H4 (cell line): ENCODE results near the gene LIN37. TPM values are rescaled to one million over a fixed set of nuclear protein-coding genes. Genes with fewer than 3 reads are reported as not detected.
"Not testable (repeated sequence)": the region's sequence is repeated elsewhere in the genome, so short reads cannot be mapped to it uniquely, and the experiment has no call there.

Experiments used
- DNase-seq: peaks from one replicate; pipeline ENCODE4 v3.0.0-alpha.2; 2015; ENCODE audit warnings: low spot score
- total RNA-seq: library from RNA; depleted of rRNA; stranded (reverse); fragments of >200 nt; shearing (Covaris generic); gene quantifications from 2 replicates; pipeline ENCODE4 v1.2.3, GENCODE V29; 2014

LIN37 gene
- total RNA-seq, 1 experiment from 2014 or later = 15.5 TPM

DNA sequence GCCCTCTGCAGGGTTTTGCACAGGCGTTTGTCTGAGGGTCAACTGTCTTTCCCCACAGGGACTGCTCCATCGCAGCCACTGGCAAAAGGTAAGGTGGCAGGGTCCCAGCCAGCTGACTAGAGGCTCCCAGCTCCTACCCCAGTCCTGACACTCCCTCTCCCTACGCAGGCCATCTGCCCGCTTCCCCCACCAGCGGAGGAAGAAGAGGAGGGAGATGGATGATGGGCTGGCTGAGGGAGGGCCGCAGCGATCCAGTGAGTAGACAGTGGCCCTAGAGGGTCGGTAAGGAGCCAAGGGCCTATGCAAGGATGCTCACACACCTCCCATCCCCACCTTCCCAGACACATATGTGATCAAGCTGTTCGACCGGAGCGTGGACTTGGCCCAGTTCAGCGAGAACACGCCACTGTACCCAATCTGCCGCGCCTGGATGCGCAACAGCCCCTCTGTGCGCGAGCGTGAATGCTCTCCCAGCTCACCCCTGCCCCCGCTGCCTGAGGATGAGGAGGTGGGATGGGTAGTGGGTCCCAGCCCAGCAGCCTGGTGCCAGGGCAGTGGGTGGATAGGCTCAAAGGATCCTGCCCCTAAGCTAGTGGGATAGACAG is 4.5 kb downstream of the LIN37 start:
- DNase-seq = no peak

DNA sequence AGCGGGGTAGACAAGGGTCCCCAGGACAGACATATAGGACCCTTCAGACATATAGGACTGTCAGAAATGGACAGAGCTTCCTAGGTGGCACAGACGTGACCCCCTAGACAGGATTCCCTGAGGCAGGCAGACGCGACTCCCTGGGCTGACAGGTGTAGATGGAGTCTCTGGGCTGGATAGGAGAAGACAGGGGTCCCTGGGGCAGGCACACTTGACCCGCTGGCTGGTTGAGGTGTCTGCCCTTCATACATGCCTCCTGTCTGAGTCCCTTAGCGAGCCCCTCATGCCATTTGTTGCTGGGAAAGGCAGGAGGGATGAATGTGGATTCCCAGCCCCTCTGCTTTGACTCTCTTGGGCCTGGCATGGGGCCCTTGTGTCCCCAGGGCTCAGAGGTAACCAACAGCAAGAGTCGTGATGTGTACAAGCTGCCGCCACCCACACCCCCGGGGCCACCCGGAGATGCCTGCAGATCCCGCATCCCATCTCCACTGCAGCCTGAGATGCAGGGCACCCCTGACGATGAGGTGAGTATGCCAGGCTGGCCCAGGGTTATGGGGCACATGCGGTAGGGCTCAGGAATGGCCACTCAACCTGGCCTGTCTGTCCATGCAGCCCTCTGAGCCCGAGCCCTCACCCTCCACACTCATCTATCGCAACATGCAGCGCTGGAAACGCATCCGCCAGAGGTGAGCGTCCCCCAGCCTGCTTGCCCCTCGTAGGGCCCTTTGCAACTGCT is 5.4 kb downstream of the LIN37 start:
- DNase-seq = no peak

DNA sequence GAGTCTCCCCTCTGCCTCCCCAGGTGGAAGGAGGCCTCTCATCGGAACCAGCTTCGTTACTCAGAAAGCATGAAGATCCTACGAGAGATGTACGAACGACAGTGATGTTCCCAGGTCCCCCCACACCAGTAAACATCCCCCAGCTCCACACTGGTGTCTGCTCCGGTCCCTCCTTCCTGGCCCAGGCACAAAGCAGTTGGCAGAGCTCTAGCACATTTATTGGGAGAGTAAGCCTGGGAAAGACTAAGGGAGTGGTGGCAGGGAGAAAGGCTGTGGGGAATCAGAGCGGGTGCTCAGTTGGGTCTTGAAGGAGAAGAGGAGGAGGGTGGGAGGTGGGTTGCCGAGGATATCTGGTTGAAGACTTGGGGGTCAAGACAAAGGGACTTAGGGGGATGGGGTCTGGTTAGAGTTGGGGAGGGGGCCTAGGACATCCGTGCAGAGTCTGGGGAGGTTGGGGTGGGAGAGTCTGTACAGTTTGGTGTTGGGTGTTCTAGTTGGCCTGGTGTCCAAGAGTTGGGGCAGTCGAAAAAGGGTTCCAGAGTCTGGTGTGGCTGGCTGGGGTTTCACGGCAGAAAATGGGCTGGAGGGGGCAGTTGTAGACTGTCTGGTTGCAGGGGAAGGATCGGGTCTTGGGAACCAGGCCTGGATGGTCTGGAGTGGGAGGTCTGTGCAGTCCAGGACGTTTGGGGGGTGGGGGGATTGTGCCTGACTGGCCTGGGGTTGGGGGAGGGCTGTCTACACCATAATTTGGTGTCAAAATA is 6.2 kb downstream of the LIN37 start:
- DNase-seq = no peak

DNA sequence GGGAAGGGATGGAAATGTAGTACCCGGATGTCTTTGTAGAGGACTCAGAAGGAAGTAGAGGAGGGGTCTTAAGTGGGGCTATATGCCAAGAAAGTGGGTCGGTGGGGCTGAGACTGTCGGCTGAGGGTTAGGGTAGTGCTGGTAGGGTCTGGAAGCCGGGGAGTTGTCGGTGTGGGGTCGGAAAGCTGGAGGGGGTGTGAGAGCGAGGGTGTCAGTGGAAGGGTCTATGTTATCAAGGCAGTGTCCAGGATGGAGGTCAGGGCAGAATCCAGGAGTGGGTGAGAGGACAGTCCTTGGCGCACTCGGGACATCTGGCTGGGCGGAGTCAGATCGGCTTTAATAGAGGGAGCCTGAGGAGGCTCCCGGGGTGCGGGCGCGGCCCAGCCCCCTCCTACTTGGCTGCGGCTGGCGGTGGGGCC is 6.8 kb downstream of the LIN37 start:
- DNase-seq = no peak

DNA sequence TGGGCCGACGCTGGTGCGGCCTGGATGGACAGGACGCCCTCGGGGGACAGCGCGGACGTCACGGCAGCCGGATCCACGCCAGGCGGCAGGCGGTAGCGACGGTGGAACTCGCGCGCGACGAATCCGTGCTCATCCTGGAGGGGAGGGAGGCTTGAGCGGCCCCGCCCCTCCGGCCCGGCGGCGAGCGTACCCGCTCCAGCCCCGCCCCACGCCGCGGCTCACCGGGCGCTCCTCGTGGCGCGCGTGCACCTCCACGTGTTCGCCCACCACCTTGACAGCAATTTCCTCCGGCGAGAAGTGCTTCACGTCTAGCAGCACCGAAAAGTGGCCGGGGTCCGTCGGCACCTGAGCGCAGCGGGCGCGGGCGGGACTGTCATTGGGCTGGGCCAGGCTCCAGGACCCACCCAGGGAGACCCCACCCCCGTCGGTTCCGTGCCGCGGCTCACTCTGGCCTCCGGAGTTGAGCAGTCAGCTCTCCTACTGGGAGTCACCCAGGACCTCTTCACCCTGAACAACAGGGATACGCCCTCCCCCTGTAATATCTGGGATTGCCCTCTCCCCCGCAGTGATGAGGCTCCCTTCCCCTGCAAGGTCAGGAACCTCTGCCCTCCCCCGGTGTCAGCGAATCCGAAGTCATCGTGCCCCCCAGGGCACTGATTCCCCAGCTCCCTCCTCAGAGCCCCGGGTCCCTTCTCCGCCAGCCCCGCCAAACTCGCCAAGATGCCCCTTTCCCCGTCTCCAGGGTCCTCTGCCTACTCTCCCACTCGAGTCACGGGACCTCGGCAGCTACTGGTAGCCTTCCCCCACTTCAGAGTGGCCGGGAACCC is 7.4 kb downstream of the LIN37 start:
- DNase-seq = no peak

DNA sequence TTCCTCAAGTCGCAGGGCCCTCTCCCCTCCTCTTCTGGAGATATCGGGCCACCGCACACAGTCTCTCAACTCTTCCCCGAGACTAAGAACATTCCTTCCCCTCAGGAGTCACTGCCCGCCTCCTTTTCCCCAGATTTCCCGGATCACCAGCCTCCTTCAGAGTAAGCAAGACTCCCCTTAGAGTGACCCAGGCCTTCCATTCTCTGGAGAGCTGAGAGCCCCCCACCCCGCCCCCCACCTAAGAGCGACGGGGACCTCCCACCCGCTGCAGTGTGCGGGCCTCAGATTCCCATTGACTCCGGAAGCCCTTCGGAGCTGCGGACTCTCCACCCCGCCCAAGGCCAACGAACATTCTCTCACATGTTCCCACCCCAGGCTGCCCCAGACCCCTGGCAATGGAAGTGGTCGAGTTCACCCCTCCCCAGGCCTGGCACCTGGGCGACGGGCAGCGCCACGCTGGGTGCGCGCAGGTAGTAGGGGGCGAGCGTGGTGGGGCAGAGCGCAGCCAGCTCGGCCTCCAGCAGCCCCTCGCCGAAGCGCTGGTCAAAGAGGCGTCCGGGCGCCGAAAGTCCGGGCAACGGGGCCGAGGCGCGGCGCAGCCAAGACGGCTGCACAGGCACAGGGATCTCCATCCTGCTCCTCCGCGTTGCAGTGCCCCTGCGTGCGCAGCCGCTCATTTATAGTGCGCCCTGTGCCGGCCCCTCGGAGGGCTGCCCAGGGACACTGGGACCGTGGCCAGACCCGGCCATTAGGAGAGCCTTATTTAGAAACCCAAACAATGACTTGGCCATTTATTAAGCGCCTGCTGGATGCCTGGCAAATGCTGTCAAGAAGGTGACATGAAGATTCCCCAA is 8.2 kb downstream of the LIN37 start, which contains the start of gene HSPB6:
HSPB6 (minus strand) TSS at position 653 of the 854 bp plus-strand sequence; CDS start at position 632, 21 bp downstream.
- no peak for DNase-seq

DNA sequence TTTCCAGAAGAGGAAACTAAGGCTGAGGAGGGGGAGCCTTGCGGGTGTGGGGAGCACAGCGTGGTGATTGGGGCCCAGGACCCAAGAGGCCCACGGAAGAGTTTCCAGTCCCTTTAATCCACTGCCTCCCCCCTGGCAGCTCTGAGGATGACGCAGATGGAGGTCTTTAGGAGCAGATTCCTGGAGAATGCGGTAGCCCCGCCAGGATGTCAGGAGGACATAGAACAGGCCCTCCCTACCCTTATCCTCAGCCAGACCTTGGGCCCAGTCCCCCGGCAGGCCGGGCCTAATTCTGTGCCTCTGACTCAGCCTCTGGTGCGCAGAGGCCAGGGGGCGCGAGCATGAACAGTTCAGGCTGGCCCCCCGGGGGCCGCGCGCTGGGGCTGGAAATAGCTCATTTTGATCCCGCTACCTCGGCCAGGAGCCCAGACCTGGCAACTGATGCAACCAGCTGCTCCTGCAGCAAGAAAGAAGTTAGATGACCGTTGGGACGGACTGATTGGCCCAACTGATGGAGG is 8.9 kb downstream of the LIN37 start:
- no peak for DNase-seq

DNA sequence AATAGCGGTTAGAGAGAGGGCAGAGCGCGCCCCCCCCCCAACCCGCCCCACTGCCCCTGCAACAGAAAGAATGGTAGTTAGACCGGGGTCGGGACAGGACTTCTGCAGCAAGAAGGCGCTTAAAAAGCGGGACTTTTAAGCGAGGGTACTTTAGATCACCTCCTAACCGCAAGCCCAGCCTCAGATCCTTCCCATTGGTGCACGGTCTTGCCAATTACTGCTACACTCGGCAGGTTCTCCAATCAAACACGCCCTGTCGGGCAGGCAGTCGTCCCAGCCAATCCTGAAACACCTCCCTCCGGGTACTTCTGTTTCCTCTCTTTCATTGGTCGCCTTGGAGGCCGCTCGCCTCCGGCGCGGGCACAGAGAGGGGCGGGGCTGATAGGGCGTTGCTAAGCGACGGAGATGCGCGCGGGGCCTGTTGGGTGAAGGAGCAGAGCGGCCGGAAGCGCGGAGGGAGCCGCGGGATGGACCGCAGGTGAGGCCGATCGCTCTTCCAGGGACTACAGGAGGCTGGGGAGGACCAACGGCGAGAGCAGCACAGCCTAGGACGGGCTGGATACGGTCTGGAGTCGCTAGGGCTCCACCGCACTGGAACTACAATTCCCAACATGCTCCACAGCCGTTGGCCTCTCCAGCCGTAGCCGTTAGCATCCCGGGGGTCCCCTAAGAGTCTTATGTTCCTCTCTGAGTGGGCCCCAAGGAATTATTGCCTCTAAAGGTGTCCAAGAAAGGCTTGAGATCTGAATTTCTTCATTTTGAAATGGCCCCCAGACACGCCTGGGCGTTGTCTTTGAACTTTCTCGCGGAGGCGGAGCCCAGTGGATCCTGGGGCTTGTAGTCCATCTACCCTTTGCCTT is 9.6 kb downstream of the LIN37 start, which contains the start of gene PROSER3:
PROSER3 (plus strand) TSS at position 428 of the 860 bp plus-strand sequence; CDS start at position 468, 40 bp downstream.
- peak; percentile 100 for DNase-seq

DNA sequence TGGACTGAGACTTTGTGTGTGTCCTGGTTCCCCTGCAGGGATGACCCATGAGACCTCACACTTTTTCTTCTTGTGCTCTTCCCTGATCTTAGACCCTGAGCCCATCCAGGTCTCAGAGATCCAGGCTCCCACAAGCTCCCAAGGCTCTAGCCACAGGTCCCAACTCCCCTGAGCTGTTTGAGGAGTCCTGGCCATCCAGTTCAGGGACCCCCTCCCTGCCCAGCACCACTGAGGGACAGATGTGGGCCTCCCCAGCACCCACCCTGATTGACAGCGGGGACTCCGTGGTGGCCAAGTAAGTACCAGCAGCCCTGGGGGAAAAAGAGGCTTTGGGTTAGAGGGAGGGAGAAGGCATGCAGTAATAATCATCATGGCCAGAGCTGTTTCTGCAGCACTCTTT is 11.3 kb downstream of the LIN37 start:
- DNase-seq = no peak

DNA sequence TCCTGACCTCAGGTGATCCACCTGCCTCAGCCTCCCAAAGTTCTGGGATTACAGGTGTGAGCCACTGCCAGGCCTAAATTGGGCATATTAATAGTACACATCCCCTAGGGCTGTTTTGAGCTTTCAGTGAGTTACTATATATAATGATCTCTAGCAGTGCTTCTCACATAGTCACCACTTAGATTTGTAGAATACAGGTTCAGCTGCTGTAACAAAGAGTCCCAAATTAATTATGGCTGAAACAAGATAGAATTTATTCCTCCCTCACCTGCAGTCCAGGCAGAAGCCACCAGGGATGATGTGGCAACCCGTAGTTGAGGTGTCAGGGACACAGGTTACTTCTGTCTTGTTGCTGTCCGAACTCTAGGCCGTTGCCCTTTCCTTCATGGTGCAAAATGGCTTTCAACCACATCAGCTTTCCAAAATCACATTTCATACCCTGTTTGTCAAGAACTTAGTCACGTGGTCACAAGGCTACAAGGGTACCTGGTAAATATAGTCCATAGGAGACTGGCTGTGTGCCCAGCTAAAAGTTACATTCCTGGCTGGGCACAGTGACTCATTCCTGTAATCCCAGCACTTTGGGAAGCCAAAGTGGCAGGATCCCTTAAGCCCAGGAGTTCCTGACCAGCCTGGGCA is 12.5 kb downstream of the LIN37 start:
- no peak for DNase-seq

DNA sequence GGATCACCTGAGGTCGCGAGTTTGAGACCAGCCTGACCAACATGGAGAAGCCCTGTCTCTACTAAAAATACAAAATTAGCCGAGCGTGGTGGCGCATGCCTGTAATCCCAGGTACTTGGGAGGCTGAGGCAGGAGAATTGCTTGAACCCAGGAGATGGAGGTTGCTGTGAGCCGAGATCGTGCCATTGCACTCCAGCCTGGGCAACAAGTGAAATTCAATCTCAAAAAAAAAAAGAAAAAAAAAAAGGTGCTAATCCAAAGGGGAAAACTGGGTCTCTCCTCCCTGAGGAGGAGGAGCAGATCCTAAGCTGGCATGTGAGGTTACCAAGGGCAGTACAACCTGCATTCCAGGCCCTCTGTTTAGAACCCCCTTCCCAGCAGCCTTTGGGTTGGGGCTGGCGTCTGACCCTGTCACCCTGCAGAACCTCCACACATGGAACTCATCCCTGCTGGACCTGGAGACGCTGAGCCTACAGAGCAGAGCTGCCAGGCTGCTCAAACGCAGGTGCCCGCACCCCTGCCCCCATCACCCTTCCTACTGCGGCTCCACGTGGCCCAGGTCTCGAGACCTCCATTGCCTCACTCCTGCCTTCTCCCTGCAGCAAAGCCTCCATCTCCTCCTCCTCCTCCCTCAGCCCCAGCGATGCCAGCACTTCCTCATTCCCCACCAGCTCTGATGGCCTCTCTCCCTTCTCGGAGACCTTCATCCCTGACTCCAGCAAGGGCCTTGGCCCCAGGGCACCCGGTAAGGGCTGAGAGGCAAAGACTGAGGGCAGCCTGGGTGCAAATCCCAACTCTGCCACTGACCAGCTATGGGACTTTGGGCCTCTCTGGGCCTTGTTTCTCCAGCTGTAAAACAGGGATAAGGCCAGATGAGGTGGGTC is 16.3 kb downstream of the LIN37 start:
- DNase-seq = no peak

DNA sequence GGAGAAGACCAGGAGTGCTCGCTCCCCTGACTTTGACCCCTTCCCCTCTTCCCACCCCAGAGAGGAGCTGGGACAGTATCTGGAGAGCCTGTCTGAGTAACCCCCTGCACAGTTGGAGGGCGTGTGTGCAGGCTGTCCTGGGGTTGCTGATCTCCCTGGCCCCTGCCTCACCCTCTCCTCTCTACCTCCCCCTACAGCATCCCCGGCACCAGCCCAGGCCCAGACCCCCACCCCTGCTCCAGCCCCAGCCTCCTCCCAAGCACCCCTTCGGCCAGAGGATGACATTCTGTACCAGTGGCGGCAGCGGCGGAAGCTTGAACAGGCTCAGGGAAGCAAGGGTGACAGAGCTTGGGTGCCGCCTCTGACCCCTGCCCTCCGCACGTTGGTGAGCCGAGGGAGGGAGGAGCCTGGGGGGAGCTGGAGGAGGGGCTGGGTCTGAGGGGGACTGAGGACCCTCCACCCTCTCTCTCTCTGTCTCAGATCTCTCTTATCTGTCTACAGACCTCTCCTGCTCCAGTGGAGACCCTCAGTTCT is 18.3 kb downstream of the LIN37 start:
- DNase-seq = no peak

DNA sequence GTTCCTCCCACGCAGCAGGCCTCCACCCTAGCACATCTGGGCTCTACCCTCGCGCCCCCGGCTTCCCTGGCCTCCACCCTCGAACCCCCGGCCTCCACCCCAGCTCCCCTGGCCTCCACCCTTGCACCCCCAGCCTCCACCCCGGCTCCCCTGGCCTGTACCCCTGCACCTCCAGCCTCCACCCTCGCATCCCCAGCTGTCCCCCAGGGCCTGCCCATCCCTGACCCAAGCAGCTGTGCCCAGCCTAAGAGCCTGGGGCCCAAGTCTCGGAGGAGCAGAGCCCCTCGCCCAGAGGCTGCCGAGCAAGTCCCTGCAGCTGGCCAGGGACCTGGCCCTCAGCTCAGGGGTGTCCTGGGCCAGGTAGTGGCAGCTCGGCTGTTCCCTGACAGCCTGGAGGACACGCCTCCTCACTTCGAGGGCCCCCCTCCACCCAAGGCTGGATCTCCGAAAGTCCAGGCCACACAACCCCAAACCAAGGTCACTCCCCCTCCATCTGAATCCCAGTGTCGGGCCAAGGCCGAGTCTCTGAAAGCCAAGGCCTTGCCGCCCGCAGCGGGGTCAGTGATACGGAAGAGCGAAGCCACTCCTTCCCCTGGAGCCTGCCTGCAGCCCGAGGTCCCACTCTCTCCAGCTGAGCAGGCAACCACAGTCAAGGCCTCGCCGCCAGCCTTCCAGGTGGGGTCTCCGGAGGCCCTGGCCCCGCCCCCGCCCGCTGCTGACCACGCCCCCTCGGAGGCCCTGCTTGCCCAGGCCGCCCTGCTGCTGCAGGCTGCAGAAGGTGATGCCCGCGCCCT is 19.1 kb downstream of the LIN37 start:
- DNase-seq = no peak

DNA sequence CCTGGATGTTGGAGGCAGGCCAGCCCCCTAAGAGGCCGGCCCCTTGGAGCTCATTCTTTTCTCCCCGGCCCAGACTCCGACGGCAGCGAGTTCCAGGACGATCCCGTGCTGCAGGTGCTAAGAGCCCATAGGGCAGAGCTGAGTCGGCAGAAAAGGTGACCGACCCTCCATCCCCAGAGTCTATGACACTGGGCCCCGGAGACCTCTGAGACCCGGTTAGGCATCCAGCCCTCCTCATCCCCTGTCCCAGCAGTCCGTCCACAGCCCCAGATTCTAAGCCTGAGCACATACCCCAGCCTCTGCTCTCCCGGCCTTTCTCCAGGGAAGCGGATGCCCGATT is 19.7 kb downstream of the LIN37 start:
- DNase-seq = no peak

DNA sequence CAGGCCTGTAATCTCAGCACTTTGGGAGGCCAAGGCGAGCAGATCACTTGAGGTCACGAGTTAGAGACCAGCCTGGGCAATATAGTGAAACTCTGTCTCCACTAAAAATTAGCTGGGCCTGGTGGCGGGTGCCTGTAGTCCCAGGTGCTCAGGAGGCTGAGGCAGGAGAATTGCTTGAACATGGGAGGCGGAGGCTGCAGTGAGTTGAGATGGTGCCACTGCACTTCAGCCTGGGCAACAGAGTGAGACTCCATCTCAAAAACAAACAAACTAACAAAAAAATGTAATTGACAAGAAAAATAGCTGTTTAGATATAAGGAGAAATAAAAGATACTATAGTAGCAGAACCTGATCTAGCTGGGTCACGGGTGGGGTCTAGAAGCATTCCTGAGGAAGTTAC is 24.0 kb downstream of the LIN37 start:
- not testable (repeated sequence) for DNase-seq

DNA sequence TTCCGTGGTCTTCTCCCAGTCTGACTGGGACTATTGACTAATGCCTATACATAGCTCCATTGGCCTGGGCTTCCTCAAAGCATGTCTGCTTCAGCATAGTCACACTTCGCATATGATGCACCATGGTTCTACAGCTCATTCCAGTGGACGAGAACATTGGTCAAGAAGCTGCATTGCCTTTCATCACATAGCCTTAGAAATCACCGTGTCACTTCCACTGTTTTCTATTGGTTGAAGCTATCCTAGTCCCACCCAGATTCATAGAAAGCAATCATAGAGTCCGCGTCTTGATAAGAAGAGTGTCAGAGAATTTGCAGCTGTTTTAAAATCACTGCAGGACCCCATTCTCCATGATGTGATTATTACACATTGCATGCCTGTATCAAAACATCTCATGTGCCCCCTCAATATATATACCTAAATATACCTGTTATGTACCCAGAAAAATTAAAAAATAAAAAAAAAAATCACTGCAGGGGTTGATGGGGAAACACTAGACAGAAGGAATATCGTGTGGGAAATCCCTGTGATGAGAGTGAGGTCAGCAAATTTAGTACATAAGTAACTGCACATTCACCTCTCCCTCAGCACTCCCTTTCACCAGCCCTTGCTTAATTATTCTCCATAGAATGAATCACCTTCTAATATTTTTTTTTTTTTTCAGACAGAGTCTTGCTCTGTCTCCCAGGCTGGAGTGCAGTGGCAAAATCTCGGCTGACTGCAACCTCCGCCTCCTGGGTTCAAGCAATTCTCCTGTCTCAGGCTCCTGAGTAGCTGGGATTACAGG is 24.8 kb downstream of the LIN37 start:
- DNase-seq = no peak
